ENCODE measurements around the gene SEMA3B.
A peak's percentile ranks its signal among the peaks of the same experiment; 100 is the strongest.

SEMA3B gene

GRCh38 chr3:50268703-50269451, at the start of gene SEMA3B:
SEMA3B (plus strand) TSS chr3:50269147; CDS start chr3:50269241, 94 bp downstream.
- Histone ChIP-seq H3K4me1 (ENCODE audit: low read length) (peaks cover 9% of the 10 kb centered on the region; the same call in 1 of the 2 replicates), H3K9me3 (ENCODE audit: insufficient read depth, low read length) (no peaks in the 10 kb centered on the region), H3K27me3 (ENCODE audit: low read depth, low read length) (peaks cover 28% of the 10 kb centered on the region), H3K36me3 (replicated peaks; ENCODE audit: low read depth, low read length) (no peaks in the 10 kb centered on the region), H3K9ac (ENCODE audit: low read length) (no peak within 1 kb of the TSS), H3K4me2 (ENCODE audit: low read length) (no peak within 1 kb of the TSS), H3K4me3 (ENCODE audit: low read length) (no peak within 1 kb of the TSS), H3K27ac (ENCODE audit: low read length) (no peak within 1 kb of the TSS), H4K20me1 (ENCODE audit: insufficient read depth, low read length) (no peaks in the 10 kb centered on the region), H2AFZ (ENCODE audit: low read depth, low read length) (no peak within 1 kb of the TSS), H3K79me2 (ENCODE audit: low read length) (no peaks in the 10 kb centered on the region)
- no peak for TF ChIP-seq CTCF (IDR thresholded peaks at IDR 0.05; ENCODE audit: low read depth, low read length)
- no peak for TF ChIP-seq EZH2phosphoT487 (IDR thresholded peaks at IDR 0.05; ENCODE audit: low read depth)

- no peak overlapping the region for H3K4me2 ChIP-seq (ENCODE audit: low read length)
- H3K27ac ChIP-seq (ENCODE audit: low read length): no peak overlapping the region
- peaks cover 5% of the 10 kb centered on the region for H3K27me3 ChIP-seq (ENCODE audit: low read depth, low read length)
- no peak overlapping the region for H3K4me3 ChIP-seq (ENCODE audit: low read length)
- no peak overlapping the region for H3K9ac ChIP-seq (ENCODE audit: low read length)
- no peaks in the 10 kb centered on the region for H4K20me1 ChIP-seq (ENCODE audit: insufficient read depth, low read length)
- no peak for TF ChIP-seq CTCF (IDR thresholded peaks at IDR 0.05; ENCODE audit: low read depth, low read length)
- no peak for TF ChIP-seq EZH2phosphoT487 (IDR thresholded peaks at IDR 0.05; ENCODE audit: low read depth)
- H3K79me2 ChIP-seq (ENCODE audit: low read length): no peaks in the 10 kb centered on the region
- no peak overlapping the region for H2AFZ ChIP-seq (ENCODE audit: low read depth, low read length)
- peaks cover 9% of the 10 kb centered on the region for H3K4me1 ChIP-seq (ENCODE audit: low read length)
- H3K9me3 ChIP-seq (ENCODE audit: insufficient read depth, low read length): no peaks in the 10 kb centered on the region
- H3K36me3 ChIP-seq (replicated peaks; ENCODE audit: low read depth, low read length): no peaks in the 10 kb centered on the region
Measured at GRCh38 chr3:50219285-50219684, 49.7 kb upstream of the SEMA3B start.

GRCh38 chr3:50220109-50220508, 48.8 kb upstream of the SEMA3B start:
- Histone ChIP-seq H3K4me2 (ENCODE audit: low read length) (no peak overlapping the region), H3K79me2 (ENCODE audit: low read length) (no peaks in the 10 kb centered on the region), H3K4me3 (ENCODE audit: low read length) (no peak overlapping the region), H3K27me3 (ENCODE audit: low read depth, low read length) (peaks cover 8% of the 10 kb centered on the region), H2AFZ (ENCODE audit: low read depth, low read length) (no peak overlapping the region), H3K4me1 (ENCODE audit: low read length) (peaks cover 9% of the 10 kb centered on the region), H4K20me1 (ENCODE audit: insufficient read depth, low read length) (no peaks in the 10 kb centered on the region), H3K9ac (ENCODE audit: low read length) (no peak overlapping the region), H3K36me3 (replicated peaks; ENCODE audit: low read depth, low read length) (no peaks in the 10 kb centered on the region), H3K9me3 (ENCODE audit: insufficient read depth, low read length) (no peaks in the 10 kb centered on the region), H3K27ac (ENCODE audit: low read length) (no peak overlapping the region)
- TF ChIP-seq CTCF (IDR thresholded peaks at IDR 0.05; ENCODE audit: low read depth, low read length): no peak
- TF ChIP-seq EZH2phosphoT487 (IDR thresholded peaks at IDR 0.05; ENCODE audit: low read depth): no peak

GRCh38 chr3:50221051-50221410, 47.9 kb upstream of the SEMA3B start:
- TF ChIP-seq EZH2phosphoT487 (IDR thresholded peaks at IDR 0.05; ENCODE audit: low read depth): no peak
- no peak for TF ChIP-seq CTCF (IDR thresholded peaks at IDR 0.05; ENCODE audit: low read depth, low read length)
- H3K36me3 ChIP-seq (replicated peaks; ENCODE audit: low read depth, low read length): no peaks in the 10 kb centered on the region
- H3K27ac ChIP-seq (ENCODE audit: low read length): no peak overlapping the region
- no peak overlapping the region for H3K4me3 ChIP-seq (ENCODE audit: low read length)
- 0 out of 2 replicates have a peak overlapping the region, but pooled peaks have one; percentile 96 for H2AFZ ChIP-seq (ENCODE audit: low read depth, low read length)
- H3K9me3 ChIP-seq (ENCODE audit: insufficient read depth, low read length): no peaks in the 10 kb centered on the region
- peaks cover 15% of the 10 kb centered on the region for H3K4me1 ChIP-seq (ENCODE audit: low read length)
- no peaks in the 10 kb centered on the region for H3K79me2 ChIP-seq (ENCODE audit: low read length)
- no peaks in the 10 kb centered on the region for H4K20me1 ChIP-seq (ENCODE audit: insufficient read depth, low read length)
- H3K9ac ChIP-seq (ENCODE audit: low read length): no peak overlapping the region
- H3K27me3 ChIP-seq (ENCODE audit: low read depth, low read length): peaks cover 8% of the 10 kb centered on the region
- H3K4me2 ChIP-seq (ENCODE audit: low read length): no peak overlapping the region
